GM18508 (cell line): ENCODE measurements around the gene FNTB.
"Not testable (repeated sequence)": the region's sequence is repeated elsewhere in the genome, so short reads cannot be mapped to it uniquely, and the experiment has no call there.

ENCODE experiments used
- ATAC-seq: cut with Tn5 transposase; IDR thresholded peaks from one replicate; pipeline ENCODE4 v1.9.1; 2021; ENCODE audit warnings: moderate number of reproducible peaks; ENCODE audit not compliant: insufficient read depth, unreplicated experiment

FNTB gene

GRCh38 chr14:65077318-65077717 lies 90.6 kb downstream of the FNTB start:
- no peak for ATAC-seq

- ATAC-seq = no peak
Observed at GRCh38 chr14:65079201-65079600, 92.5 kb downstream of the FNTB start.

GRCh38 chr14:65079768-65080167 lies 93.1 kb downstream of the FNTB start:
- no peak for ATAC-seq

GRCh38 chr14:65080960-65081747 lies 94.5 kb downstream of the FNTB start:
- ATAC-seq = no peak

- no peak for ATAC-seq
Observed at GRCh38 chr14:65082930-65083329, 96.2 kb downstream of the FNTB start.

- ATAC-seq = no peak
Observed at GRCh38 chr14:65084554-65085505, 98.1 kb downstream of the FNTB start.

GRCh38 chr14:65086686-65087085 lies 100.0 kb downstream of the FNTB start:
- ATAC-seq = not testable (repeated sequence)

GRCh38 chr14:65087835-65088234 lies 101.1 kb downstream of the FNTB start:
- ATAC-seq = not testable (repeated sequence)

- ATAC-seq = no peak
Observed at GRCh38 chr14:65092349-65092748, 105.7 kb downstream of the FNTB start.

- no peak for ATAC-seq
Observed at GRCh38 chr14:65095633-65096205, 109.0 kb downstream of the FNTB start.

GRCh38 chr14:65096323-65097089 lies 109.8 kb downstream of the FNTB start:
- ATAC-seq = no peak

GRCh38 chr14:65098586-65098985 lies 111.9 kb downstream of the FNTB start:
- no peak for ATAC-seq

- no peak for ATAC-seq
Observed at GRCh38 chr14:65100922-65101541, 114.3 kb downstream of the FNTB start.

GRCh38 chr14:65101631-65102440 lies 115.1 kb downstream of the FNTB start:
- ATAC-seq = no peak

GRCh38 chr14:65102441-65103149 lies 115.9 kb downstream of the FNTB start, which contains the start of gene MAX:
MAX (minus strand) TSS chr14:65102517; CDS start chr14:65102339, 178 bp downstream.
- ATAC-seq = peak; percentile 57

GRCh38 chr14:65103150-65103760 lies 116.6 kb downstream of the FNTB start:
- ATAC-seq = no peak

GRCh38 chr14:65104791-65105190 lies 118.1 kb downstream of the FNTB start:
- no peak for ATAC-seq

GRCh38 chr14:65106316-65106715 lies 119.6 kb downstream of the FNTB start:
- ATAC-seq = no peak
